Muscle of back (tissue), 11 donors: ENCODE measurements around the gene ADCK1. TPM values are rescaled to one million over a fixed set of nuclear protein-coding genes. Genes with fewer than 3 reads are reported as not detected.
A peak's percentile ranks its signal among the peaks of the same experiment; 100 is the strongest.
"Not testable (repeated sequence)": the region's sequence is repeated elsewhere in the genome, so short reads cannot be mapped to it uniquely, and the experiment has no call there.

Experiments
- DNase-seq, 3 donors: peaks; one replicate each; pipeline versions ENCODE4 v3.0.0 to v3.0.0-alpha.2; 2013
- polyA plus RNA-seq, 10 donors: library from polyadenylated mRNA; unstranded; fragments of 120-200 nt; gene quantifications; one replicate each; pipeline ENCODE4 v1.2.1, GENCODE V29; 2013; ENCODE audit not compliant: insufficient read length in 10 of 10

ADCK1 gene
- polyA plus RNA-seq, 10 donors = 4.7 to 9.1 (median 6.4) TPM

- DNase-seq = no peak
Observed at GRCh38 chr14:77808250-77808649, 8.3 kb downstream of the ADCK1 start.

- DNase-seq = no peak
Observed at GRCh38 chr14:77809011-77809410, 9.1 kb downstream of the ADCK1 start.

DNA sequence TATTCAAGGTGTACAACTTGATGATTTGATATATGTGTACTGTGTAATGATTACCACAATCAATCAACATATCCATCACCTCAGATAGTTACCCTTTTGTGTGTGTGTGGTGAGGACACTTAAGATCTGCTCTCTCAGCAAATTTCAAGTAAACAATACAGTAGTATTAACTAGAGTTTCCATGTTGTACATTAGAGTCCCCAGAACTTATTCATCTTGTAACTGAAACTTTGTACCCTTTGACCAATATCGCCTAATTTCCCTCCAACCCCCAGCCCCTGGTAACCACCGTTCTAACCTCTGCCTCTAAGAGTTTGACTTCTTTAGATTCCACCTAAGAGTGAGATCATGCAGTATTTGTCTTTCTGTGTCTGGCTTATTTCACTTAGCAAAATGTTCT is 12.1 kb downstream of the ADCK1 start:
- no peak for DNase-seq

GRCh38 chr14:77812682-77813081 is 12.8 kb downstream of the ADCK1 start:
- not testable (repeated sequence) for DNase-seq

DNA sequence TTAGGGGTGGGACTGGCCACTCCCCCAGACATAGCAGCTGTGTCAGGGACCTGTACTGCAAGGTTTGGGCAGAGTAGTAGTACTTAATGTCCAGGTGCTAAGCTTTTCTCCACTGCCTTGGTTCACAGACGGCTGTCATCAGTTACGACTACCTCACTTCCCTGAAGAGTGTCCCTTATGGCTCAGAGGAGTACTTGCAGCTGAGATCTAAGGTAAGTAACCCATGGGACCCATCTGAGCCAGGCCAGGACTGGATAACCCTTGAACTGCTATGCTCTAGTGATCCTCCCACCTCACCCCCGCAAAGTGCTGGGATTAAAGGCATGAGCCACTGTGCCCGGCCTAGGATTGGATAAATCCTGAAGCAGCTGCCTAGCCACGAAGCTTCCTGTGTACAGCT is 22.4 kb downstream of the ADCK1 start:
- DNase-seq = no peak

DNA sequence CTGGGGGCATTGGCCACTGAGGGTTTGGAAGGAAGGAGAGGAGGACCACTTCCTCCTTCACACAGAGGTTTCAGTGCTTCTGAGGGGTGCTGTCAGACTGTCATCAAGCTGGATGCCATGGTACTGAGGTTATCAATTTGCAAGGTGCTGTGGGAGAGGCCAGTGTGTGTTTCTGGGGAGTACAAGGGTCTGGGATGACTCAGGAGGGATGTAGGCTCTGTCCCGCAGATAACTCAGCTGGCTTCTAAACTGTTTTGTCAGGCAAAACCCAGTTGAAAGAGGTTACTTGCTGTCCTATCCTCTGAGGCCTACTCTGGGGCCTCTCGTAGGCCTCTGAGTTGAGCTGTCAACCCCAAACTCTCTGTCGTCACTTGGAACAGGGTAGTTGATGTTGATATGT is 22.8 kb downstream of the ADCK1 start:
- no peak for DNase-seq

GRCh38 chr14:77823378-77823777 is 23.5 kb downstream of the ADCK1 start:
- DNase-seq = no peak

- DNase-seq = no peak
Observed at GRCh38 chr14:77825895-77826519, 26.1 kb downstream of the ADCK1 start.

GRCh38 chr14:77830692-77831091 is 30.8 kb downstream of the ADCK1 start:
- DNase-seq = no peak

GRCh38 chr14:77832297-77832696 is 32.4 kb downstream of the ADCK1 start:
- peak in 2 of 3 donors; percentile 7 to 11 for DNase-seq

DNA sequence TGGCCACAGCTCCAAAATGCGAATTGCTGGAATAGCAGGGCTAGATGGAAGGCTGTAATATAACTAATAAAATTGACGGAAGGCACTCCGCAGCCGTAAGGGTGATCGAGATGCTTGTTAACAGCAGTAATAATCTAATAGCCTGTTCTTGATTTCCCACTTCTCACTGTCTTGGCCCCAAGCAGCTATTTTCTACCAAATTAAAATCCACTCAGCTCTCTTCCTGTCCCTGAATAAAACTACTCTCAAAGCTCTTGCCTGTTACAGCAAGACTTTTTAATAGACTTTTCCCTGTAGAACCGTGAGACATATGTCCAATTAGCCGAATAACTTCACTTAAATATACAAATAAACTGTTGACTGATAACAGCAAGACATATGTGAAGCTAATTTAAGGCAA is 38.0 kb downstream of the ADCK1 start:
- DNase-seq = no peak

DNA sequence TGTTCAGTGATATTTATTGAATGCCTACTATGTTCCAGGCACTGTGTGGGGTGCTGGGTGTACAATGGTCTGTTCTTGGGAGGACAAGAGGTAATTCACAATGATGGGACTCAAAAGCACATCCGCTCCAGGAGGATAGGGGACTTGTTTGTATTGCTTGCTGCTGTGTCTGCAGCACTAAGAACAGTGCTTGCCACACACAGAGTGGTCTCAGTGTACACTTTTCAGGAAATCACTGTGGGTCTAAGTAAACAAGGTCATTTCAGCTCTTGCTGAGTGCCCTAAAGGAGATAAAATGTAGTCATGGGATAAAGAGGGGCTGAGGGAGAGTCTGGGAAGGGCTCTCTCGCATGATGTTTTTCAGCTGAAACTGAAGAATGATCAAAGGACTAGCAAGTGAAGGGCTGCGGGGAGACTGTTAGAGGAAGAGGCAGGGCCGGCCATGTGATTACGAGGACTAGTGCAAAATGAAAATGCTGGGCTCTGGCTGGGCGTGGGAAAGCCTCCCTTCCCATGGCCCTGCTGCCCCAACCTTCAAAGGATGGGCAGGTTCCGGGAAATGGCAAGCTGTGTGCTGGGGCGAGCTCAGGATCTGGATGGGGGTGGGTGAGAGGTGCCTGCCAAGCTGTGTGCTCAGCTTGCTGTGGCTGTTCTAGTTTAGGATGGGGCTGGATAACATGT is 39.1 kb downstream of the ADCK1 start:
- DNase-seq = no peak

DNA sequence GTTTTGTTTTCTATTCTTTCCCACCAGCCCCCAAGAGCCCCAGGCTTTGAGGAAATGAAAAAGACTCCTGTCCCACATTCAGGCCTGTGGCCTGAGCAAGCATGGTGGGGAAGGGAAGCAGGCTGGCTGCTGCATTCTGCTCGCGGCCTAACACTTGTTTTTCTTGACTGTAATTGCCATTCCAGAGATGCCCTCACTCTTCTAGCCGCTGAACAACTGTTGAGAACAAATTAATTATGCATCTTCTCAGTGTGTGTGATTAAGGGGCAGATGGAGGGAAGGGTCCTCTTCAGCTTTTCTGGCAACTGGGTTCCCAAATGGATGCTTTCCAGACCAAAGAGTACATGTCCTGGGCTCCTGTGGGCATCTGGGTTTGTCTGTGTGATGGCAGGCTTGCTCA is 43.3 kb downstream of the ADCK1 start:
- DNase-seq = no peak

DNA sequence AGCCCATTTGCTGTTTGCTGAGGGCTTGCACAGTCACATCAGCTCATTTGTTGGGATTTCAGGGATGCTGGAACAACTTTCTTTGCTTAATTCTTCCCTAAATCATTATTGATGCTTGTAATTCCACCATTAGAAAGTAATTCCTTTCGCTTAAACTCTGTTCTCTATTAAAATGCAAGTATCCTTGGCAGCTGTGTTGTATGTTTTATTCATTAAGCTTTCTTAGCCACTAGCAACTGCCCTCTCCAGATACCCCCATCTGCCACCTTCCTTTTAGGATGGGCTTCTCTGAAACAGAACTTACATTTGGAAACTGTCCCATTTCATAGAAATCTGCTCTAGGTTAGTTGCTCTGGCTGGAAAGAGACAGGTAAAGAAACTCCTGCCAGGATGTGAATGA is 43.7 kb downstream of the ADCK1 start:
- DNase-seq = no peak

DNA sequence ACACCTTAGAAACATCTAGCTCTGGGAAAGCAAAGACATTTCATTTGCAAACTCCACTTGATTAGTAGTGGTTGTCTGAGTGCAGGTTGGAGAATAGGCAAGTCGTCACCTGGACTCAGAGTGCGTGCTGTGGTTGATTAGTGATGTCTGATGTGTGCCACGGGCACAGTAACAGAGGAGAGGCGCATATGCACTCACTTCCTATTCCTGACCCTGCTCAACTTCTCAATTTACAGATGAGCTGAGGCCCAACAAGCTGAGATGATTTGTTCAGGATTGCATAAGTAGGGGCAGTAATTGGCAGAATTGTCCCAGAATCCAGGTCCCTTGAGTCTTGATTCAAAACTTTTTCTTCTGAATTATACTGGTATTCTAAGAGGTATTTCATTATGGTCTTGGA is 44.9 kb downstream of the ADCK1 start:
- no peak for DNase-seq

GRCh38 chr14:77848031-77848430 is 48.1 kb downstream of the ADCK1 start:
- DNase-seq = no peak

GRCh38 chr14:77849711-77850110 is 49.8 kb downstream of the ADCK1 start:
- DNase-seq = peak in 1 of 3 donors; percentile 41

DNA sequence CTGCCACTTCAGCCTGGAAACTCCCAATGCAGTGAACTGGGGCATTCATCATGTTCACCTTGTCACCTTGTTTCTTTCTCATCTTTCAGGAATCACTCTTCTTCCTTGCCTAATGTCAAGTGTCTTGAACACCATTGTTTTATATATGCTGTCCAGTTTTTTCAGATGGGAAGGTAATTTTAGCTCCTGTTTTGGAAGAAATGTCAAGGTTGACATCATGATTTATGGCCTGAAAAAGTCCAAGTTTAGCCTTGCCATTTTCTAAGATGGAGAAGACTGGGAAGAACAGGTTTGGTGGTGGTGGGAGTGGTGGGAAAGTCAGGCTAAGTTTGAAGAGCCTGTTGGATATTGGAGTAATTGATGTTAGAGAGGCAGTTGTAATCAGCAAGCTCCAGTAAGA is 54.0 kb downstream of the ADCK1 start:
- no peak for DNase-seq

GRCh38 chr14:77856941-77857340 is 57.0 kb downstream of the ADCK1 start:
- DNase-seq = no peak

DNA sequence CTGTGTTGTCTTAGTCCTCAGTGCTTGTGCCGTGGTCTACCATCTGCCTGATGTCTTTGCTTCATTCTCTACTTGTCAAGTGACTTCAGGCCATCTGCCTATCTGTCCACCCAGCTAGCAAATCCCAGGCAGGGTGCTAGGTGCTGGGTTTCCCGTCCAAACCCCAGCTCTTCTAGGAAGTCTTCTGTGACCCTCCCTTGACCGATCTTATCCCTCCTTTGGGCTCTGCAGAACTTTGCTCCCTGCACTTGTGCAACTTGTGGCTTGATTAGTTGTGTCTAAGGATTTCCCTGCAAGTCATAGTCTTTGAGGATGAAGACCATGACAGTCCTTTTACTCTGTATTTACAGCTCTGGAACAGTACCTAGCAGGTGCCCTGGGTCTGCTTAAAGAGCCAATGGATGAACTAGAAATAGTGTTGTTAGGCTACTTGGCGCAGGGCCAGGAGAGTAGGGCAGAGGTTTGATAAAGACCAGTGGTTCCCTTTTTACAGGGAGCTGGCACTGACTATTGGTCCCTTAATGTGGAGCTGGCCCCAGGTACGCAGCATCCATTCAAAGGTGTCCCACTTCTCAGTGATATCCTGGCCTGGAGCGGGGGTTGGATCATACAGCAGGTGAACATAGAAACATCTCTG is 60.1 kb downstream of the ADCK1 start:
- no peak for DNase-seq

GRCh38 chr14:77861201-77861600 is 61.3 kb downstream of the ADCK1 start:
- no peak for DNase-seq

DNA sequence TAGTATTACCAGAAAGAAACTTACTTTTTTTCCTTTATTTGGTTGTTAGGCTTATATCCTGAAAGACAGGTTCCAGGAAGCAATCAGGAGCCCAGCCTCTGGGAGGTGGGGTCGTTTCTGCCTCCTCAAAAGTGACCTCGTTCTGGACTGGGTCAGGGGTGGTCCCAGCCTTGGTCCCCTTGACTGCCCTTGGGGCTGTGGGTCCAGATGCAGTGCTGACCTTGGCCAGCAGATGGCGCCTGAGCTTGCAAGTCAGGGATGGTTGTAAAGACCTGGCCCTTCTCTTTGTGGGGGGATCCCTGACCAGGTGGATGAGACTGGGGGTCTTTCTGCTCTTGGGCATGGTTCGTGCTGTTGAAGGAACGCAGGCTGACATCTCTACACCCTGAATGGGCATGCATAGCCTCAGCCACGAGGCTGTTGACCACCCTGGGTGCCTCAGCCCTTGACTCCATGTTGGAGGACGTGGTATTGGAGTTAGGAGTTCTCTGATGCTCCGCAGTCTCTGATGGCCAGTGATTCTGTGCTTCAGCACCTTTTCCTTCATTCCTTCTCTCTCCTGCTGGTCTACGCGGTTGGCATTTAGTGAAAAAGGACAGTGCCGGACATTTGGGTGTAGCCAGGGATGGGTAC is 62.4 kb downstream of the ADCK1 start:
- DNase-seq = peak; percentile 28 to 64 (median 58)

GRCh38 chr14:77864085-77864484 is 64.2 kb downstream of the ADCK1 start:
- DNase-seq = no peak
